D721Med (cell line): ENCODE results near the gene RAB11FIP5.

Source experiments
- DNase-seq: peaks from one replicate; pipeline ENCODE4 v3.0.0; 2011; ENCODE audit warnings: low spot score; ENCODE audit not compliant: insufficient read length
- FAIRE-seq: peaks from 2 replicates; lab custom pipeline; 2011; peaks lifted over from hg19 to GRCh38; lab: Jason Lieb, UNC
- TF ChIP-seq, protein P1 (sequence below): IDR thresholded peaks from 2 replicates; pipeline ENCODE4 v1.5.1; 2012; ENCODE audit warnings: mild to moderate bottlenecking, control low read depth; ENCODE audit not compliant: insufficient read depth; ENCODE audit errors: missing control alignments

The RAB11FIP5 gene

DNA sequence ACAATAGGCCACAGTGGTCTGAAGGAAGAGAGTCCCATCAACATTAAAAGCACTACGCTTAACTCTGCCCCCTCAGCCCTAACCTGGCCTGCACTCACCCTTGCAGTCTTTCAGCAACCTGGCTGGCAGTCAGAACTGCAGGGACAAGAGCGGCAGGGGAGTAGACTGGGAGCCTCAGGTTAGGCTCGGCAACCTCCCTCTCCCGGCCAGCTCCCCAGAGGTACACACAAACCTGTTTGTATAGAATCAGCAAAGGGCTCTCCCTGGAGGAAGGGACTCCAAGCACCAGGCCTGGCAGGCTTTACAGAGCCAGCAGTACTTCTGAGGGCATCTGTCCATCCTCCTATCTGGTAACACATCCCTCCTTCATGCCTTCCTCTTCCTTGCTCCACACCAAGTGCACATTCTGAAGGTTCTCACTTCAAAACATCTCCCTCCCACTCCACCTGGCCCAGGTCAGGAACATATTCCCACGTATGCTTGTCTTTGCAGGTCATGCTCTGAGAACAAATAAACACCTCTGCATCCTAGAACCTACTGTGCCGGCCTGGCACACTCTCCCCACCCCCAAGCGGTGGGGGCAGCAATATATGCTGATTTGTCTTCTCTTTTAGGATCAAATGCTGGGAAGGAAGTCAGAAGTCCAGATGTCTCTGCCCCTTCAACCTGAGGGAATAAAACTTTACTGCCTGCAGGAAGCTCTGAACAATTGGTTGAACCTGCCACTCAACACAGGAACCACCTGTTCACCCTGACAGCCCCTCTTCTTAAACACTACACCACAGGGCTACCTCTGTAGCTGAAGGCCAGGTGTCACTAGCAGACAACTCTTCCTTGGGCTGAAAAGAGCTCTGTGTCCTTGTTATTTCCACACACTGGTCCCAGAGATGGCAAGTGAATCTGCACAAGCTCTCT lies 28.6 kb downstream of the RAB11FIP5 start:
- FAIRE-seq (no peak), DNase-seq (no peak)
- TF ChIP-seq, protein P1, sequence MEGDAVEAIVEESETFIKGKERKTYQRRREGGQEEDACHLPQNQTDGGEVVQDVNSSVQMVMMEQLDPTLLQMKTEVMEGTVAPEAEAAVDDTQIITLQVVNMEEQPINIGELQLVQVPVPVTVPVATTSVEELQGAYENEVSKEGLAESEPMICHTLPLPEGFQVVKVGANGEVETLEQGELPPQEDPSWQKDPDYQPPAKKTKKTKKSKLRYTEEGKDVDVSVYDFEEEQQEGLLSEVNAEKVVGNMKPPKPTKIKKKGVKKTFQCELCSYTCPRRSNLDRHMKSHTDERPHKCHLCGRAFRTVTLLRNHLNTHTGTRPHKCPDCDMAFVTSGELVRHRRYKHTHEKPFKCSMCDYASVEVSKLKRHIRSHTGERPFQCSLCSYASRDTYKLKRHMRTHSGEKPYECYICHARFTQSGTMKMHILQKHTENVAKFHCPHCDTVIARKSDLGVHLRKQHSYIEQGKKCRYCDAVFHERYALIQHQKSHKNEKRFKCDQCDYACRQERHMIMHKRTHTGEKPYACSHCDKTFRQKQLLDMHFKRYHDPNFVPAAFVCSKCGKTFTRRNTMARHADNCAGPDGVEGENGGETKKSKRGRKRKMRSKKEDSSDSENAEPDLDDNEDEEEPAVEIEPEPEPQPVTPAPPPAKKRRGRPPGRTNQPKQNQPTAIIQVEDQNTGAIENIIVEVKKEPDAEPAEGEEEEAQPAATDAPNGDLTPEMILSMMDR: no peak

DNA sequence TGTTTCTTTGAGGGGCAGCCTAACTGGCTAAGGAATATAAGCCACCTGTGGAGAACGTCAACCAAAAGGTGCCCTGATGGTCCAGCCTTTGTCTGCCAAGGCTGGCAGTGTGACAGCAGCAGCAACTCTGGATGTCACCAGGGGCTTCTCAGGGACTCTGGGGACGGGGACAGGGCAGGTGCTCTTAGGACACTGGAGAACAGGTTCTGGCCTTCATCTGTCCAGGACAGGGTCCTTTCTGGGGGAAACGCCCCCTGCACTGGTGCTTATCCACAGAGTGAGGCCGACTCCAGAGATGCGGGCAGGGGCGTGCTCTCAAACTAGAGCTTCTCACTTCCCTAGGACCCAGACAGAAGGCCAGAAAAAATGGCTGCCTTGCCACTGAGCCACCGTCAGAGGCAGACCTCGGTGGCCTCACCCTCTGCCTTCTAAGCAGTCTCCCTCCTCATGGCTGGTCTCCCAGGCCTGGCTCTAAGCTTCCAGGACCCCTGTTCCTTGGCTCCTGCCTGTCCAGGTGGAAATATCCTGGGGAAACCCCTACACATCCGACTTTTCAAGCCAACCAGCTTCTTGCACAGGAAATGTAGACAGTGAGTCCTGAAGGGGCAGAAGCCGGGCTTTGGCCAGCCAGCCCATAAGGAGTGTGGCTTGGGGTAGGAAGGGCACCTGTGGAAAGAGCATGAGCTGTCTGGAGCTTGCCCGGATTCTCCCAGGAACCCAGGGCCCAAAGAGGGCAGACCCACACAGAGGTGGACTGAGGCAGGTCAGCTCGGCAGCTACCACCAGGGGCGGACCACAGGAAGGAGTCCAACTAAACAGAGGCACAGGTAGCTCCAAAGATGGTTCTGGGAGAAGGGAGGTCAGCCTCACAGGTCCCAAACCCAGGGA lies 30.0 kb downstream of the RAB11FIP5 start:
- TF ChIP-seq, protein P1: no peak
- FAIRE-seq (no peak), DNase-seq (no peak)

DNA sequence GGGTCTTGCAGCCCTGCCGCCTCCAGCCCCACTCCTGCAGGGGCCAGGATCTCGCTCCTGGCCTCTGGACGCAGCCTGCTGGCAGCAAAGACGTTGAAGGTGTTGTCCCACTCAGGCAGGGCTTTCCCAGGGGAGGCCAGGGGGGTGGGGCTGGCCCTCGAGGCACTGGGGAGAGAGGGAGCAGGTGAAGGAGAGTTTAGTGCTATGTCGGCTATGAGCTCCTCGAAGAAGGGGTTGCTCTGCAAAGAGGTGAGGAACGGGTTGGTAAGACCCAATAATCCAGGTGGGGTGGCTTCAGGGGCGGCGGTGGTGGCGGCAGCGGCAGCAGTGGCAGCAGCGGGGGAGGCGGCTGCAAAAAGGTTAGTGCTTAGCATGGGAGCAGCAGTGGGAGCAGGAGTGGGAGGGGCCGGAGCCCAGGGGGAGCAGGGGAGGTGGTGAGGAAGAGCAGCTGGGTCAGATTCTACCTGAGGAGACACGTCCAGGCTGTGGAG lies 31.5 kb downstream of the RAB11FIP5 start:
- FAIRE-seq (no peak), DNase-seq (no peak)
- TF ChIP-seq, protein P1: no peak

DNA sequence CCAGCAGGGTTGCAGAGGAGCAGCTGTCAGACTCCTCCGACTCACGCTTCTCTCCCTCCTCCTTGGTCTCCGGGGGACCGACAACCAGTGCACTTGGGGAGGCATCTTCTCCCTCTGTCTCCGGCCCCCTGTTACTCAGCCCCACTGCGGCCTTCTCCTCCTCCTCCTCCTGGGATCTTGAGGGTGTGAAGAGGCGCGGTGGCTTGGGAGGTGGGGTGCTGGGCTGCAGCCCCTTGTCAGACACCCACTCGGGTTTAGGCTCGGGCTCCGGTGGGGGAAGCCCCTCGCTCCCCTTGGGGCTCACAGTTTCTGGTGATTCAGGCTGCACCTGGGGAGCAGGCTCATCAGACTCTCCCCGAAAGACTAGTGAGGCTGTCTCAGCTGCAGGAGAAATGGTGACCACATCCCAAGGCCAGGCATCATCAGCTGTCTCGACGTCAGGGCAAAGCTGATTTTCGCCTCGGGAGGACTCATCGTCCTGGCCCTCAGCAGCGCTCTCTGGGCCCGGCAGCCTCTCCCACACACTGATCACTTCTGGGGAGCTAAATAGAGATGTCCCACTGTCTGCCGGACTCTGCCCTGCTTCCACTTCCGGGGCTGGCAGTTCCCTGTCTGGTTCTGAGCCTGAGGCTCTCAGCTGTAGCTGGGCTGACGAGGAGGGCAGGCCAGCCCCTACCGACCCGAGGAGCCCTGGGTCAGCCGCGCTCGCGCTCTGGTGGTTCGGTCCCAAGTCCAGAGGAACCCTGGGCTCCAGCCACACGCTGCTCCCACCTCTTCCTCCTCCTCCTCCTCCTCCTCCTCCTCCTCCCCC lies 32.2 kb downstream of the RAB11FIP5 start:
- no peak for DNase-seq
- no peak for FAIRE-seq
- TF ChIP-seq, protein P1: no peak

DNA sequence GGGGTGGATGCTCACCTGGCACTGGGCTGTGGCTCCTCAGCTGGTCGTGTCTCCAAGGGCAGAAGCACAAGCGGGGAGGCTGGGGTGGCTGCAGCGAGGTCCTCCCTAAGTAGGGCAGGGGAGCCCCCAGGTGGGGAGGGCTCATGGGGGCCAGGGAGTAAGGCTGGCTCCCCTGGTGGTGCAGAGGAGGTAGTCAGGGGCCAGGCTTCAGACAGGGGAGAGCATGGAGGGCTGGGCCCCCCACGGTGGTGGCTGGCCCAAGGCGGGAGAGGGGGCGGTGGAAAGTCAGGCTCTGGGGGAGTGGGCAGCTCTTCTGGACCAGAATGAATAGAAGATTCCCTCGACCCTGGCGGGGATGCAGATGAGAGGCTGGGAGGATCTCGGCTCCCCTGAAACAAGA lies 33.1 kb downstream of the RAB11FIP5 start:
- DNase-seq (no peak), FAIRE-seq (no peak)
- TF ChIP-seq, protein P1: no peak

DNA sequence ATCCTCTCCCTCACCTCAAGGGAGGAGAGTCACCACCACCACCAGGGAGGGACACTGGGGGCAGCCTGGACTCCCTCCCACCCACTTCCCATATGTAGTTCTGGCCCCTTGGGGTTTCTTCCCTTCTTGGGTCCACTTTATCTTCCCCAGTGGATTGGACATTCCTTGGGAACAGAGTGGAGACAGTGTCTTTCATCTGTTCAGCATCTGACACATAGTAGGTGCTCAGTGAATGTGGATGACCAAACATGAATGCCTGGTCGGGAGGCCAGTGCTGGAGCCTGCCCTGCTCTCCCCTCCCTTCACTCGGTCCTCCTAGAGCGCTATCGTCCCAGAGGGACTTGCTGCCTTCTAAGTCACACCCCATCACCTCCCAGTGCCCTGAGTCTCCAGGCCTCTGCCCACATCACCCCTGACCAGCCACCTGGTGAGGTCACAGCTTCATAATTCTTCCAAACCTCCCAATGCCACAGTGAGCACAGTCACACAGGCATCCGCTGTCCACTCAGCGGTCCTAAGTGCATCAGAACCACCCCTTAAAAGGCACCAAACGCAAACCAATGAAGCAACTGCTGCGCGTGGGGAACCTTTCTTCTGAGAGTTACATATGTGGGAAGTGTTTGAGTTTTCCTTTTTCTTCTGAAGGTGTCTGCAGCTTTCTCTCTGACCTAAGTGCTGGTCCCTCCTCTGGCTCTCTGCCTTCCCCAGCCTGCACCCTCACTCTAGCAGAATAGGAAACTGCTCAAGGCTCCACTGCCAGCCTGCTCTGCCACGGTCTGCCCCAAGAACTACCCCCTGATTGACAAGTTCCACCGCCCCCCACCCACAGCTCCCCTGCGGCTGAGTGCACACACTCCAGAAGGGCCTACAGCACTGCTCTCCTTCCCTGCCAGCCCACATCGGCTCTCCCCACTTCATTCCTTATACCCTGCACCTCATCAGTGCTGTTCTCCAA lies 34.0 kb downstream of the RAB11FIP5 start:
- DNase-seq: no peak
- TF ChIP-seq, protein P1: no peak
- no peak for FAIRE-seq
